GM19099 (cell line): ENCODE measurements around the gene CPNE8.

ENCODE experiments used
- POLR2A ChIP-seq: IDR thresholded peaks from 3 replicates; pipeline ENCODE4 v1.6.1; 2011; ENCODE audit warnings: low read depth; ENCODE audit not compliant: insufficient read length; ENCODE audit errors: extremely low read depth

CPNE8 gene

GRCh38 chr12:38607295-38607694 lies 298.1 kb downstream of the CPNE8 start:
- no peak for TF ChIP-seq POLR2A
